NK-92 treated with Interleukin-12 subunit alpha and Interleukin-12 subunit beta, amount 100 ng/mL, for 24 hours (cell line): ENCODE data around the gene PPFIA4.

ENCODE experiments used
- DNase-seq: peaks from one replicate; lab custom pipeline; 2025; lab: John Stamatoyannopoulos, UW

Gene PPFIA4

DNA sequence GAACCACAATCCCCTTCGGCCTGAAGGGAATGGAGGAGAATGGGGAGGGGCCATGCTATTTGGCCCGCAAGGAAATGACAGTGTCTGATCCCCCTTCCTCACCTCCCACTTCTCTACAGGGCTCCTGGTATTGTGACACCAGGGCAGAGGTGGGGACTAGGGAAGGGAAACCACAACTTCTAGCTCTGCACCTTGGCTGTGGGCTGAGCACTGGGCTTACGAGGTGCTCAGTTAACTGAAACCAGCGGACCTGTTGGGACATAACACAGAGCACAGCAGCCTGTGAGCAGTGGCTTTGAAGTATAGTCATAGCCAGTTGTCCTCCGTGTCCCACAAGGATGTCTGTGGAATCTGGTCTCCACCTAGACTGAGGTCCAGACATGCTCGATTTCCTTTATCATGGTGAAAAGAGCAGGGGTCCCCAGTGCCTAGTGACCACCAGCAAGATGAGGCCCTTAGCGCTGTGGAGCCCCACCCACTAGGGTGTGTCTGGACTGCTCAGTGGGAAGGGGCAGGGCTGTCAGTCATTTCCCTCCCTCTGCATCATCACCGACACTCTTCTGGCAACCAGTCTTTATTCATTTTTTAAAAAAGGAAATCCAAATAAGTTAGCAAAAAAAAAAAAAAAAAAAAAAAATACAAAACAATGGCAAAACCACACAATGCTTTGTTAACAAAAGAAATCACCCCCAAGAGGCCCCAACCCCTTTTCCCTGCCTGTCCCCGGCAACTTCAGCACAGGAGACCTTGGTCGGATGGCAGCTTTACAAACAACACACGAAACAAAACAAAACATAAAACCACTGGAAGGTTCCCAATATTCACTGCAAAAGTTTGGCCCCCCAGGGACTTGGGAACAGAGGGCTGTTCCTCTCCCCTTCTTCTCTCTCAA lies 56.5 kb downstream of the PPFIA4 start:
- no peak for DNase-seq

DNA sequence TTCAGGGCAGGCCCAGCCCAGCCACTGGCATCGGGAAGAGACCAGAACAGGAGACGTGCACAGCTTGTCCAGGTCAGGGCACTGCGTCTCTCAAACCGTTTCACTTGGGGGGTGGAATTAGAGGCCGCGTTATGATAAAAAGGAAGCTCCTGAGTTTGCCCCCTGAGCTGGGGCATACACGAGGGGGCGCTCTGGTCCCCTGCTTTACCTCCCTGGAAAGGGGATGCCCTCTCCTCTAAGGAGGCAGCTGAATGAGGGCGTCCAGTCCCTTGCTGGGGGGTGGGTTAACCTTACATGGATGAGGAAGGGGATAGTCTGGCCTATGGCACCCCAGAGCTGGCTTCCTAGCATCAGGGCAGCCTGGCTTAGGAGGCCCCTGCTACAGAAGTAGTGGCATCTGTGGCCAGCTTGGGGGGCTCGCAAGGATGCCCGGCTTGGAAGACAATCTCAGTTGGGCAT lies 57.2 kb downstream of the PPFIA4 start:
- DNase-seq: no peak

DNA sequence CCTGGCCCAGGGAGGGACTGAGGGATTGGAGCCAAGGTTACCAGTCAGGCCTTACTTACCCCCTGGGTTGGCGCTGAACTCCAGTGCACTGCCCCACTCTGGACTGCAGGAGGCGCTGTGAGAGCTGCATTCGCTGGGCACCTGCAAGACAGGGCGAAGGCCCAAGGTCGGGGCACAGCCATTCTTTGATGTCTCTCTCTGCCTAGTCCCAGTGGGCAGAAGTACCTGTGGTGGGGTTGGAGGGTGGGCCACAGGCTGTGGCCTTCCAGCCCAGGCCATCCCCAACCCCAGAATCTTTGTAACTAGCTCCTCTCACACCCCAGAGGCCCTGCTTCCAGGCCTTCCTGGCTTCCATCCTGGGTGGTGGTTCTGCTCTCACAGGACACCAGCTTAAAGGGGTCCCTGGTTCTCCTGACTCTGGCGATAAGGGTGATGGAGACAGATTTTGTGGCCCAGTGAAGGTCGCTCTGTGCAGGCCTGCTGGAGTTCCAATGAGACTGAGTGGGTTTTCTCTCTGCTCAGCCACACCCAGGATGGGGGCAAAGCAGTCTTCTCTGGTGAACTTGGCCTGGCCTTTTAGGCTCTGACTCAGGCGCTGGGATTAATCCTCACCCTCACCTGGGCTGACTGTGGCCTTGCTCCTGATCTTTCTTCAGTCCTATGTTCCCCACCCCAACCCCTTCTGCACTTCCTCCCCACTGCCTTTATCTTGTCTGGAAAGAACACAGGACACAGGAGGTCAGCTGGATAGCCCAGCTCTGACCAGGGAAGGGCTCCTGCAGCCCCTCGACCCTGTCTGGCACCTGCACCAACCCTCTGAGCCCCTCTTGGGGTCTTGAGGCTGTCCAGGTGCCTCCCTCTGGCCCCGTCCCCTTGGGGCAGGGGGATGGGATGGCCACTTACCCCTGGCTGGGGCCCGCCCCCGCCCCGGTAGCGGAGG lies 58.6 kb downstream of the PPFIA4 start:
- no peak for DNase-seq

DNA sequence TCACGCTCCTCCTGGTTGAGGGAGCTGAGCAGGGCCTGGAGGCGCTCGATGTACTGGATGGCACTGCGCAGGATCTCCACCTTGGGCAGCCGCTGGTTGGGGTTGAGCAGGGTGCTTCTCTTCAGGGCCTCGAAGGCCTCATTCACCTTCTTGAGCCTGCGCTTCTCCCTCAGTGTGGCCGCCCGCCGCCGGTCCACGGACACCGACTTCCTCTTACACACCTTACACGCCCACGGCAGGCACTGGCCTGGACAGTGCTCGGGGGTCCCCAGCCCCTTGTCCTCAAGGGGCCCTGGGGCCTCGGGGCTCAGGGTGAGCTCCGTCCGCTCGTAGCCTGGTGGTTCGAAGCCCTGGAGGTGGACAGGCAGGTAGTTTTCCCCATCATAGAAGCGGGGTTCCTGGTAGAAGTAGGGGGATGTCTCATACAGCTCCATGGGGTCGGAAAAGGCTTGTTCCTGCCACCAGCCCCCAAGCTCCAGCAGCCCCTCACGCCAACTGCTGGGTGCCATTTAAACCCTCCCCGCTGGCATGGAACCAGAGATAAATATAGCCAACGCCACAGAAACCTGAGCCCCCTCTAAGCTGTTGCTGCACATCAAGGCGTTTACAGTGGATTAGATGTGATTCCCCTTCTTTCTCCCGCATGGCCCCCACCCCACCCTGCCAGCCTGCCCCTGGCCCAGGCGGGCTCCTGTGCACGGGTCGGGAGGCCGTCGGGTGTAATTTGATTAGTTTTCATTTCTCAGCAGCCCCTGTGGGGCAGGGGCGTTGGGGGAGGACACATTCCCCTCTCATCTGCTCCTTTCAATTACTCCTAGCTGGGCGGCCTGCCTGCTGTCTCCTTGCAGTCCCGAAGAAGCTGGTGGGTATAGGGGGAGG lies 59.5 kb downstream of the PPFIA4 start, which contains the start of gene MYOG:
TSS of gene MYOG (minus strand) at position 485 of the 879 bp plus-strand sequence. CDS start at position 434, 51 bp downstream.
- DNase-seq: no peak

DNA sequence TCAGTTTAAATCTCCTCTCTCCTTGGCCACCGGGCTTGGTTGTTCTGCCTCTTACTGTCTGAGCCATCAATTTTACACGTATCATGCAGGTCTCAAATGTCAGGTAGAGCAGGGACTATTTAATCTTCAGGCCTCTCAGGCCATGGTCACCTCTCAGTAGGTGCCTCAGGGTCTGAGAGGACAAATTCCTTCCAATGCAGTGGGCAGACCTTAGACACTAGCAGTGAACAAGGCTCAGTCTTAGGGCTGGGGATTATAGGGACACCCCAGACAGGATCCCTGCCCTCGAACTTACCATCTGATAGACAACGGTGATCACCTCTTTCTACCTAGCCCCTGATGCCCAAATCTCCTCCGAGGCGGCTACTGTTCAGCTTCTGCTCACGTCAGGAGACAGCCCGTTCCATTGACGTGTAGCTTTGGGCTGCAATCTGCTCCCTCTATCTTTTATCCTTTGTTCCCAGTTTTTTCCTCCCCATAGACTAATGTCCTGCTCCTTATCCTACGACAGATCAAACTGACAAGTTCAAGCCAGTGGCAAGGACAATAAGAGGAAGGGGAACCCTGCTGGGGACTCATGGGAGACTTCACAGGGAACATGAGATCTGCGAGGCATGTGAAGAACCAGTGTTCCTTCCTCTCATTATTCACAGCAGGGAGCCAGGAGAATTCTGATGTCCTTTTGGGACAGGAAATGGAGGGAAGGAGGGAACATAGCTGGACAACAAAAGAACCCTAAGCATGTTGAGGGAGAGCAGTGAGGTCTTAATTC lies 60.9 kb downstream of the PPFIA4 start:
- DNase-seq: no peak

DNA sequence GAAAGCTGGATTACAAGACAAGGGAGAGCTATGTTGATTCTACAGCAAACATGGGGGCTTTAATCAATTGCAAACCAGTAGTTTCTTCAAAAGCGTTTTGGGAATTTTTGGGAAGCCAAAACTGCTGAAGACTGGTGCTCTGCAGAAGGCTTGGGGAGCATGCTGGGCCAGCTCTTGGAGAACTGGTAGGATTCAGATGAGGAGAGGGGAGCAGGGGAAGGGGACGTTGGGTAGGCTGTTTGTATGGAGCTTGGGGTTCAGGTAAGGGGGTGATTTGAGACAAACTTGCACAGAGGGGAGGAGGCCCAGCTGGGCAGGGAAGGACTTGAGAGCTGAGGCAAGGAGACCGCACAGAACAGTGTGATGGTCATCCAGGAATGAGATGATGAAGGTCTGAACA lies 62.1 kb downstream of the PPFIA4 start:
- DNase-seq: no peak

DNA sequence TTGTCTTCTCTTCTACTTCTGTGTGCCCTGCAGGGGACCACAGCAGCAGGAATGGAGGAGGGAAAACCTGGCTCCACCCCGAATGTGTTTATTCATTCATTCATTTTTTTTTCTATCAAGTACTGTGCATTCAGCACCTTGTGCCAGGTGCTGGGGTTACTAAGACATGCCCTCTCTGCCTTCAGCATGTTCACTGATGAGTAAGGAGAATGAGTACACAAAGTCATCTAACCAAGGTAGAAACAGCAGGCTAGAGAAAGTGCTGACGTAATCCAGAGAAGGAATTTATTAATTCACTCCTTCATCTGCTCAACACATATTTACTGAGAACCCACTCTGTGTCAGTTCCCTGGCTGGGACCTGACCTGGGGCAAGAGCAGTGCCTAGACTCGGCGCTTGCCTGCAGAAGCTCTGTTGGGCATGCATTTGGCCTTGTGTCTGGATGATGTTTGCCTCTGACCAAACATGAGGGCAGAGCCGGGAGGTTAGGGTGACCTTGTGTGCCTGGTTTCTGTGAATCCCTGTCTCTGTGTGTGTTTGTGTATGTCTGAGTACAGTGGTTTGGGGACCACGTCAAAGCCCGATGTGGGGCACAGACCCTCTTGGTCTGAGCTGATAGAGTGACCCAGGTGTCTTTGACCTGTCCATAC lies 62.8 kb downstream of the PPFIA4 start:
- DNase-seq: no peak

DNA sequence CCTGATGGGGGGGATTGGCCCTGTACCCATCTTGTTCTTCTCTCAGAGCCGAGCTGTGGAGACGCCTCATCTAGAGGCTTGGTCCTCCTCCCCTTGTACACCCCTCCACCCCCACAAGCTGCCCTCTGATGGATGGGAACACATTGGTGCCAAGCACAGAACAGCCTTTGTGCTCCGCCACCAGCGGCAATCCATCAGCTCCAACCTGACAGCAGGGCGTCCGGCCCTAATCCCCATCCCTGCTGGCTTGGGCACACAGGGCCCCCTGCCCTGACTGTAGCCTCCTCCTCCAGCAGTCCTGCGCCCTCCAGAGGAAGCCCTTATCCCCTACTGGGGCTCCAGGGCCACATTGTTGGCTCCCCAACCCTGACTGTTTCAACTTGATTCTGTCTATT lies 63.4 kb downstream of the PPFIA4 start:
- DNase-seq: no peak

DNA sequence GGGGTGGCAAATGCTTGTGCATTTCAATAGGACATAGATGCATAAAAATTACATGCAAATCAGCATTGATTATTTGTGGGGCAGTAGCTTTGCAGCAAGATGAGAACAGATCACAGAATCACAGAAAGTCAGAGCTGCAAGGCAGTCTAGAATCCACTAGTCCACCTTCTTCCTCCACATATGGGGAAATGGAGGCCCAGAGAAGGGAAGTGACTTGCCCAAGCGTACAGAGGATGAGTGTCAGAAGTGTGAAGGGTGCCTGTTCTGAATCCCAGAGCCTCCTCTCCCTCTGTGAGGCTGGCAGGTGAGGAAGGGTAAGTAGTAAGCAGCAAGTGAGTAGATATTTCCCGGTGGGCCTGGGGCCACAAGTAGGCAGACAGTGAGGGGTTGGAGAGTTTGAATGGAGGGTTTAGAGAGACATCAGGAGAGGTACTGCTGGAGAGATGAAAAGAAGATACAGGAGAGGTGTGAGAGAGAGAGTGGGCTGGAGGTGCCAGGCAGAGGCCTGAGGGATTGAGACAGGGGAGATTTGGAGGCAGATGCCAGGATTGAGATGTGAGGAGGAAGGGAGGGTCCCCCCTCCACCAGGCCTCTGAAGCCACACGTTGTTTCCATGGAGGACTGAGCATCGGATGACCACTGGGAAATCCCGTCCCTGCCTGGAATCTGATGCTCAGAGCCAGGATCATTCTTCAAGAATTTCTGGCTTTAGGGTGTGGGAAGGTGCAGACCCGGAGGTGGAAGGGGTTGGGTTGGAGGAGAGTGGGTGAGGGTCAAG lies 64.3 kb downstream of the PPFIA4 start:
- no peak for DNase-seq

DNA sequence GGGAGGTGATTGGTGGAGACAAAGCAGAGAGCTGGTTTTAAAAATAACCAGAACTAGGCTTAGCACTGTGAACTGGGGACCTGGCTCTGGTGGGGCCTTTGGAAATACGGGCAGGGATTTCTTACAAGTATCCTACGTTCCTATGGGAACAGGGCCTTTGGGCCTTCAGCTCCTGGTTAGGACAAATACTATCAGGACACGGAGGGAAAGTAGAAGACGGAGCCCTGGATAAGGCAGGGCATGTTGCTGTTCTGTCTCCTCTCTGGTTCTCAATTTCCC lies 64.8 kb downstream of the PPFIA4 start:
- no peak for DNase-seq

DNA sequence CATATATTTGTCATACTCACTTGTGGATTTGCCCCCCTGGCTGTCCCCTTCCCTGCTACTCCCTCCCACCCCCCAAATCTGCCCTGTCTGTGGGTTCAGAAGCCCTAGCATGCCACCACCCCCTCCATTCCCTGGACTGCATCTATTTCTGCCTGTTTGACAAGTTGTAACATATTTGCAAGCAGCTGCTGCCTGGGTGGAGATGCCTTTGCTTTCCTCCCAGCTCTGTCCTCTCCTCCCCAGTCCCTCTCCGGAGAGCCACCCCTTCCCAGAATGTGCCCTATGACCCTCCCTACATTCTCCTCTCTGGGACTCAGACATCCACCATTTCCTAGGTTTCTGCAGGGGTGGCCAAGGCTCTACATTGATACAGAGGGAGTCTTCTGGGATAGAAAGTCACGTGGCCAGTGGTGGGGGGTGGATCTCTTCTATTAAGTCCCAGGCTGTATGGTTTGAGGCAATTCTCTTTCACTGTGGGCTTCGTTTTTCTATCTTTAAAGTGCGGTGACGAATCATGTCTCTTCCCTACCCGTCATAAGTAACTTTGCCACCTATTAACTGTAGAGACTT lies 65.6 kb downstream of the PPFIA4 start:
- no peak for DNase-seq

DNA sequence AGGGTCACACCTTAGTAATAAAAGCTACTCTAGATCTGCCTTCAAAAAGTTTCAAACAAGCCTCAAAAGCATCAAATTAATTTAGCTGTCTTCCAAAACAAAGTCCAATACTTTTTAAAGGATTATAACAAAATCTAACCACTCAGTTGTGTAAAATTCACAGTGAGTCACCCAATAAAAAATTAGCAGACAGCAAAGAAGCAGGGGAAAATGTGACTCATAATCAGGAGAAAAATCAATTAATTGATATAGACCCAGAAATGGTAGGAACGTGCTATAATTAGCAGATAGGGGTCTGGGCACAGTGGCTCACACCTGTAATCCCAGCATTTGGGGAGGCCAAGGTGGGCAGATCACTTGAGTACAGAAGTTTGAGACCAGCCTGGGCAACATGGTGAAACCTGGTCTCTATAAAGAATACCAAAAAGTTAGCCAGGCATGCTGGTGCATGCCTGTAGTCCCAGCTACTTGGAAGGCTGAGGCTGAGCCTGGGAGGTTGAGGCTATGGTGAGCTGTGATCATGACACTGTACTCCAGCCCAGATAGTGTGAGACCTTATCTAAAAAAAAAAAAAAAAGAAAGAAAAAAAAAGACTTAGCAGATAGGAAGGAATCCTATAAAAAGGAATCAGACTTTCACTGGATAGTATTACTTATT lies 67.6 kb downstream of the PPFIA4 start:
- no peak for DNase-seq

DNA sequence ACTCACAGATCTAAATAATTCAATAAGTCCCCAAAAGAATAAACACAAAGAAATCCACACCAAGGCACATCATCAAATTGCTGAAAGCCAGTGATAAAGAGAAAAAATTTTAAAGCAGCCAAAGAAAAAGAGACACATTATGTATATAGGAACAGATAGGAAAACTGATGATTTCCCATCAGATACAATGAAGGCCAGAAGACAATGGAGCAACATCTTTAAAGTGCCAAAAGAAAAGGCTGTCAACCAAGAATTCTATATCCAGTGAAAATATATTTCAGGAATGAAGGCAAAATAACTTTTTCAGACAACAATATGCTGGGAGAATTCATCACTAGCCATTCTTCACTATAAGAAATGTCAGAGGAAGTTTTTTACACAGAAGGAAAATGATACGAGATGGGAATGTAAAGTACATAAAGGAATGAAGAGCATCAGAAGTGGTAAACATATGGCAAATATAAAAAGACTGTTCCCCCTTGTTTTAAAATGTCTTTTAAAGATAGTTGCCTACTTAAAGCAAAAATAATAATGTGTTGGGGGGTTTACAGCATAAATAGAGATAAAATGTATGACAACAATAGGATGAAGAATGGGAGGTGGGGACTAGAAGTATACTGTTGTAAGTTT lies 68.9 kb downstream of the PPFIA4 start:
- DNase-seq: no peak

DNA sequence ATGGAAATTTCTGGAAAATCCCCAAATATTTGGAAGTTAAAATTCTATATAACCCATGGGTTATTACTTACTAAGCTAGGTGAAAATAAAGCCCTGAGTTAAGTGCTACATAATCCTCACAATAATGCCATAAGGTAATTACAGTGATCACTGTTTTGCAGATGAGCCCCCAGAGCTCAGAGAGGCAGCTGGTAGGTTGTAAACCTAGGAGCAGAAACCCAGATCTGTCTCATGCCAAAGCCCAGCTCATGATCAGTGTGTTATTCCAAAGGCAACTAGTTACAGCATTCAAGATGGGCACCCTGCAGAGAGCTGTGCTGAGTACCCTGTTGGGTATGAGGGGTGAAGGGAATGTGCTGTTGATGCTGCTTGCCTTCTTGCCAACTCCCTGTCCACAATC lies 70.3 kb downstream of the PPFIA4 start:
- no peak for DNase-seq

DNA sequence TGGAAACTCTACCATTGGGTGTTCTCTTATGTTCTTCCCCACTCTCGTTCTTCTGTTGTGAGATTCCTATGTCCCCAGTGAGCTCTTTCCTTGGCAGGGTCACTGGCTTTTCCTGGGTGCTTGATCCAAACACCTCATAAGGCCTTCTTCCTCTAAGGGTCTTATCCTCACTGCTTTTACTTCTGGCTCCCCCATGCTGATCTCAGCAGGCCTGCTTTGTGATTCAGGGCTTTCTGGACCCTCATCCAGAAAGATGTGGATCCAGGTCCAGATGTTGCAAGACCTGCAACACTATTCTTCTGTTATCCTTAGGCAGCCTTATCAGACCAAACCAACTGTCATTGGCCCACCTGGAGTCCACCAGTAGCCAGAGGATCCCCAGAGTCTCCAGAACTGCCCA lies 70.7 kb downstream of the PPFIA4 start:
- no peak for DNase-seq

DNA sequence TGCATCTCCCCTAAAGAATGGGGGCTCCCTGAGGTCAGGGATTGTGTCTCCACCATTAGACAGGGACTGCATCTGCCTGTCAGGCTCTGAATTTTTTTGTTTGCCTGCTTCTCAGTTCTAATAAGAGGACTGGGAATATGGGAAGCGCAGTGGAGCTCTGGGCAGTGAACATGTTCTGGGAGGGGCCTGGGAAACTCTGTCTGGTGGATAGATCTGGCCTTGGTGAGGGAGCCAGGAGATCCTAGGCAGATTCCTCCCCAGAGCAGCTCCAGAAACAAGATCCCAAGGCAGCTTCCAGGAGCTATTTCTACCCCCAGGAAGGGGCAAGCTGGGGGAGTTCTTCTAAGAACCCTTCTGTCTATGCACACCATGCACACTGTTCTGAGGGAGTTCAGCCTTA lies 72.2 kb downstream of the PPFIA4 start:
- no peak for DNase-seq

DNA sequence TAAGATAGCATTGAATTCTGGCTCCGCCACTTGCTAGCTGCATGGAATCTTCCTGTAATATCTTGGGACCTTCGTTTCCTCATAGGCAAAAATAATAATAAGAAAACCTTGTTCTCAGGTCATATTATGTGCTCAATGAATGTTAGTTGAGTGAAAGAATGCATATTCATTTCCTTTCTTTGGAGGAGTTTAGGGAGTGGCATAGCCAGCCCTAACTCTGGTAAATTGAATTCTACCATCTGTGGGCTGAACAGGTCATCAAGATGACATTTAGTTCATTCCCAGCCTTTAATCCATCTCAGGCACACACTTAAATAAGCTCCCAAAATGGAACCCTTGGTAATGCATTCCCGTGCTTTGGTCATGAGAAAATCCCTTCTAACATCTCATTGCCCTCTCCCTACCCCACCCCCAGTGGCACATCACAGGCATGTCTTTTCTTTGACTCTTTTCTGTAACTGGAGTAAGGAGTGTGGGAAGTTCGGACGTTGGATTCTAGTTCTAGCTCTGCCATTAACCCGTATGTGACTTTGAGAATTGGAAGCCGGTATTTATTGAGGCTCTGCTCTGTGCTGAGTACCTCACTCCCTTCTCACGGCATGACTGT lies 72.7 kb downstream of the PPFIA4 start:
- DNase-seq: no peak
